Fibroblast of peridontal ligament (primary cell): ENCODE measurements around the gene ZNF101.
A peak's percentile ranks its signal among the peaks of the same experiment; 100 is the strongest.
"Not testable (repeated sequence)": the region's sequence is repeated elsewhere in the genome, so short reads cannot be mapped to it uniquely, and the experiment has no call there.

Experiments
- DNase-seq: peaks from one replicate; pipeline ENCODE4 v3.0.0-alpha.2; 2010; ENCODE audit errors: extremely low read depth

ZNF101 gene

GRCh38 chr19:19661675-19662251 lies 6.9 kb upstream of the ZNF101 start:
- no peak for DNase-seq

- DNase-seq = no peak
These were observed 6.3 kb upstream of the ZNF101 start for GRCh38 chr19:19662344-19662743.

DNA sequence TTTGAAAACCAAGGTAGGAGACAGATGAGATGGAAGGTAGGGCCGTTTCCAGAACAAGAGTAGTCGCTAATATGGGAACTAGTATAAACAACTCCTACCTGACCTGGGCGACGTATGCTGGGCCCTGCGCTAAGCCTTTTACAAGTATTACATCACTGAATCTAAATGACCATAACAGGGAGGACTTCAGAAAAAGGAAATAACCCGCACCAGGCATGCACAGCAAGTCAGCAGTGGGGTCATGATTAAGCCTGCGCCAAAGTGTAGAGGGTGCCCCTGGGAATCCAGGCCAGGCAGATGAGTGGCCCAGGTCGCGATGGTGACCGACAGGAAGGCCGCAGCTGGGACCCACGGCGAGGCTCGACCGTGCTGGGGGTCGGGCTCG lies 5.8 kb upstream of the ZNF101 start:
- no peak for DNase-seq

DNA sequence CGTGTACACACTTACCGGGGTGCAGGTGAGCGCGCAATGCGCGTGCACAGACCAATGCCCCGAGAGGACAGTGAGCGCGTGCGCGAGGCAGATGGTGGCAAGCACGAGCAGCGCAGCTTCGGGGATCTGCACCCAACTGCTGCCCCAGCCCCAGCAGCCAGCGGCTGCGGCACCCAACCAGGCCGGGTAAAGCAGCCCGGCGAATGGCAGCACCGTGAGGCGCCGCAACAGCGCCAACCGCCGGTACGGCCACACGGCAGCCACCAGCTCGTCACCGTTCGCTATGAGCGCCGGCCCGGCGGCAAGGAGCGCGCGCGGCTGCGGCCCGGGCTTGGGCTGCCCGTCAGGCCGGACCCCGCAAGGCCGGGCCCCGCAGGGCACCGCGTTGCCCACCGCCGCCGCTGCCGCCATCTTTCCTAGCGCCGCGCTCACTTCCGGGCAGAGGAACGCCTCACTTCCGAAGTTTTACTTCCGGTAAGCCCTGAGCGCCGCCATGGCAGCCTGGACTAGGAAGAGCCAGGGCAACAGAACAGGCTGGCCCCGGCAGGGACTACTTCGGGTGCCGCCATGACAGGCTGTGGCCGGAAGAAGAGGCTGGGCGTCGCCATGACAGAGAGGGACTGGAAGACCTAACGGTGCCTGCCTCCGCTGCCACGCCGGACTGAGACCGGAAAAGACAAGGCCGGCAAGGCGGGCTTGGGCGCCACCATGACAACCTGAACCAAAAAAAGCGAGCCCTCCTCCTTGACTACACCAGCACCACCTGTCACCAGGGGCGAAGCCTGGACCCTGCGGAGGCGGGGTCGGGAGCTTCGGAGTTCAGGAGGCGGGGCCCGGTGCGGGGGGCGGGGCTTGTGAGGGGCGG lies 5.2 kb upstream of the ZNF101 start, which contains the start of gene ATP13A1:
ATP13A1 (minus strand) TSS at position 421 of the 865 bp plus-strand sequence; CDS start at position 411, 10 bp downstream.
- peak; percentile 96 for DNase-seq

- DNase-seq = not testable (repeated sequence)
These were observed 3.2 kb upstream of the ZNF101 start for GRCh38 chr19:19665420-19665948.

DNA sequence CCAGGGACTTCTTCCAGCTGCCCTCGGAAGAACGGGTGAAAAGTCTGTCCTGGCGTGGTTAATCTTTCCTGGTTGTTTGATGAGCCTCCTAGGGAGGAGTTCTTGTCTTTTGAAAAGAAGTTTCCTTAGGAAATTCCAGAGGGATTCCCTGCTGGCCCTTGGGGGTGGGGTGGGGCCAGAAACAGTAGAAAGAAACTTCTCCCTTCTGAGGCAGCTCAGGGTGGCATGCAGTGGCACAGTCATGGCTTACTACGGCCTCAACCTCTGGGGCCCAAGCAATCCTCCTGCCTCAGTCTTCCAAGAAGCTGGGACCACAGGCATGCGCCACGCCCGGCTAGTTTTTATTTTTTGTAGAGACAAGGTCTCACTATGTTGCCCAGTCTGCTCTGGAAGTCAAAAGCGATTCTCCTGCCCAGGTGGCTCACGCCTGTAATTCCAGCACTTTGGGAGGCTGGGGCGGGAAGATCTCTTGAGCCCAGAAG lies 1.5 kb downstream of the ZNF101 start:
- no peak for DNase-seq

DNA sequence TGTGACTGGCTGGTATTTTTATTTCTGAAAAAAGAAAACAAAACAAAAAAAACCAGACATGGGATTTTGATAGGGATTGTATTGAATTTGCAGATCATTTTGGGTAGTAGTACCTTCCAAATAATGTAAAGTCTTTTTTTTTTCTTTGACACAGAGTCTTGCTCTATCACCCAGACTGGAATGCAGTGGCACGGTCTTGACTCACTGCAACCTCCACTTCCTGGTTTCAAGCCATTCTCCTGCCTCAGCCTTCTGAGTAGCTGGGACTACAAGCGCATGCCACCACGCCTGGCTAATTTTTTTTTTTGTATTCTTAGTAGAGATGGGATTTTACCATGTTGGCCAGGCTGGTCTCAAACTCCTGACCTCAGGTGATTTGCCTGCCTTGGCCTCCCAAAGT lies 4.2 kb downstream of the ZNF101 start:
- no peak for DNase-seq

DNA sequence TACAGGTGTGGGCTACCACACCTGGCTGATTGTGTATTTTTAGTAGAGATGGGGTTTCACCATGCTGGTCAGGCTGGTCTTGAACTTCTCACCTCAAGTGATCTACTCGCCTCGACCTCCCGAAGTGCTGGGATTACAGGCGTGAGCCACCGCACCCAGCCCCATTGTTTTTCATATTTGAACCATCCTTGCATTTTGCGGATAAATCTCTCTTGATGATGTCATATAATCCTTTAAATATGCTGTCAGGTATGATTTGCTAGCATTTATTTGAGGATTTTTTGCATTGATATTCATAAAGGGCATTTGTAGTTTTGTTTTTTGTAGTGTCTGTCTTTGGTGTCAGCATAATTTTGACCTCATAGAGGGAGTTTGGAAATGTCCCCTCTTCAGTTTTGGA lies 5.7 kb downstream of the ZNF101 start:
- no peak for DNase-seq

GRCh38 chr19:19677579-19677978 lies 8.9 kb downstream of the ZNF101 start:
- DNase-seq = no peak

- no peak for DNase-seq
These were observed 10.8 kb downstream of the ZNF101 start for GRCh38 chr19:19679176-19680073.

- DNase-seq = not testable (repeated sequence)
These were observed 17.5 kb downstream of the ZNF101 start for GRCh38 chr19:19686119-19686518.

DNA sequence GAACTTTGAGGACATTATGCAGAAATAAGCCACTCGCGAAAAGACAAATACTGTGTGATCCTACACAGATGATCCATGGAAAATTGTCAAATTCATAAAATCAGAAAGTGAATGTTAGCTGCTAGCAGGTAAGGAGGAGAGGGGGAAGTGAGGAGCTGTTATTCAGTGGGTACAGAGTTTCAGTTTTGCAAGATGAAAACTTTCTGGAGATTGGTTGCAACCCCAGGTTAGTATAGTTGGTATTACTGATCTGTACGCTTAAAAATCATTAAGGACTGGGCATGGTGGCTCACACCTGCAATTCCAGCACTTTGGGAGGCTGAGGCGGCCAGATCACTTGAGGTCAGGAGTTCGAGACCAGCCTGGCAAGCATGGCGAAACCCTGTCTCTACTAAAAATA lies 17.9 kb downstream of the ZNF101 start:
- DNase-seq = no peak

DNA sequence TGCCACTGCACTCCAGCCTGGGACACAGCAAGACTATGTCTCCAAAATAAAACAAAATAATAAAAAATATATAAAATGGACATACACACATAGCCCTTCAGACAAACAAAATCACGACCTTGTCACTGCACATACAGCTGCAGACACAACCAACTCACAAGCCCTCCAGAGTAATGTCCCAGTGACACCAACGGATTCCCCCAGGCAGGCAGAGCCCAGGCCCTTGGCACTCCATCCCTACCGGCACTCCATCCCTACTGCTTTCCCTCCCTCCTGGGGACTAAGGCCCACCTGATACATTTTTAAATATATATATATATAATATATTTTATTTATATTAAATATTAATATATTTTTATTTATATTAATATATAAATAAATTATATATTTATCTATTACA lies 18.5 kb downstream of the ZNF101 start:
- DNase-seq = no peak

GRCh38 chr19:19689023-19689422 lies 20.4 kb downstream of the ZNF101 start:
- DNase-seq = not testable (repeated sequence)

GRCh38 chr19:19691683-19692082 lies 23.0 kb downstream of the ZNF101 start:
- no peak for DNase-seq

DNA sequence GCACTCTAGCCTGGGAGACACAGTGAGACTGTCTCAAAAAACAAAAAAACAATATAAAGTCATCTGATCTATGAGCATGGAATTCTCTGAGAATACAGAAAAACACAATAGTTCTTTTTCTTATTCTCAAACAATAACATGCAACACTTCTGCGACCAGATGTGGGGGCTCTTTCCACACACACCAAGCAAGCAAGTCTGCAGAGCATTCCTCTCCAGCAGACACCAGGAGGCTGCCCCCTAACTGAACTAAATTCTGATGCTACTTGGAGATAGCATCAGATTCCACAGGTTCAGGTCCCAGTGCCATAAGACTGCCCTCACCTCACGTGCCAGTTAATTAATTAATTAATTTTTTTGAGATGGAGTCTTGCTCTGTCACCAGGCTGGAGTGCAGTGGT lies 27.7 kb downstream of the ZNF101 start:
- no peak for DNase-seq

DNA sequence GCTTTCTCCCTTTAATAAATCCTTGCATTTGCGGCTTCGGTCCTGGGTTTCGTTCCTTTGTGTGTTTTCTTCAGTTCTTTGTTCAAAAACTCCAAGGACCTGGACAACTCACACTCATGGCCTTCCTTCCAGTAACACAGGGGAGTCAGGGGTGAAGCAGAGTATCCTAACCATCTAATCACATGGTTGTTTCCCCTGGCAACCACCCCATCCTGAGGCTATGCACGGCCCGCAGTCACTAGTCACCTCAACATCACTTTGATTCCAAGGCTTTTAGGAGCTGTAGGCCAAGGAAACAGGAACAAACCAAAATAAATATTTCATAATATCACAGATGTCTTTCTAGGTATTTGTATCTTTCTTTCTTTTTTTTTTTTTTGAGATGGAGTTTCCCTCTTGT lies 28.9 kb downstream of the ZNF101 start:
- no peak for DNase-seq

DNA sequence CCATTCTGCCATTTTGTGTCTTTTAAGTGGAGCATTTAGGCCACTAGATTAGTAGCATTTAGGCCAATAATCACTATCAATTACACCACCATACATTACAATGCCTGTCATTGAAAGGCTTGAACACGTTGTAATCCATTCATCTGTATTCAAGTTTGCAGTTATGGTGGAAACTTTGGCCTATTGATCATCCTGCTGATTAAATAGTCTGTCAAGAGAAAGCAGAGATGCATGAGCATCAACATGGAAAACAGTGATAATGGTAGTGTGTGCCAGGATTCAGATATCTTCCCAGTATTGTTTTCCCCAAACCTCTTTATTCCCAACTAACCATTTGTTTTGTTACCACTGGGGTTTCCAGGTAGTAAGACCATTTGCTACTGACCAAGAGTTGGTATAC lies 31.9 kb downstream of the ZNF101 start:
- DNase-seq = not testable (repeated sequence)

DNA sequence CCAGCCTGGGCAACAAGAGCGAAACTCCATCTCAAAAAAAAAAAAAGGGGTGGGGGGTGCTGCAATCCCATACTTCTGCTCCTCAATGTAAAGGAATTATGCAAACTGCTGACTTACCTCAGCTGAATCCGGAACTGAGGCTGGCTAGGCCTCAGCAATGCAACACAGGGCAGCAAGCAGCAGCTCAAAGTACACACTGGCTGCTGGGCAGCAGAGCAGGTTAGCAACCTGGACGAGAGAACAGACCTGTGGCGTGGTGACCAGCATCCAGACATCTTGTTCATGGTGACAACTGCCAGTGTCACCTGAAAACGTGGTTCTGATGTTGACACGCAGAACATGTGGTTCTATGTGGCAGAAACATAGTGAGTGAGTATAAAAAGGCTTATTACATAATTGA lies 36.2 kb downstream of the ZNF101 start:
- DNase-seq = no peak

DNA sequence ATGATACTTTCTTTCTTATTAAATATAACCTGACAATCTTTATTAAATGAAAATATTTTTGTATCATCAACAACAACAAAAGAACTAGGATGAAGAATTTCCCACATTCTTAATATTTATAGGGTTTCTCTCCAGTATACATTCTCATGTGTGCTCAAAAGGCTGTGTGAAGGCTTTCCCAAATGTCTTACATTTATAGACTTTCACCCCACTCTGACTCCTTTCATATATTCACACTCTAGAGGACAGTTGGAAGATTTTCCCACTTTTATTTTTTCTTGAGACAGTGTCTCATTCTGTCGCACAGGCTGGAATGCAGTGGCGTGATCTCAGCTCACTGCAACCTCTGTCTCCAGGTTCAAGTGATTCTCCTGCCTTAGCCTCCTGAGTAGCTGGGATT lies 41.9 kb downstream of the ZNF101 start:
- no peak for DNase-seq

- no peak for DNase-seq
These were observed 42.8 kb downstream of the ZNF101 start for GRCh38 chr19:19711306-19711933.
